SK-N-SH (cell line): ENCODE measurements around the gene GJA5. TPM values are rescaled to one million over a fixed set of nuclear protein-coding genes. Genes with fewer than 3 reads are reported as not detected.

Experiments
- CTCF ChIA-PET: fragments of 300-600, 350-600 bp; formaldehyde crosslinking; extraction: SDS; loops from one replicate; lab custom pipeline; 2021; lab: Yijun Ruan, JAX
- POLR2A ChIA-PET: fragments of 350-600 bp; sonication (Branson Sonifier 250); formaldehyde crosslinking; extraction: SDS; loops from one replicate; lab custom pipeline; 2020; ENCODE audit warnings: antibody characterized with exemption, inconsistent platforms; lab: Yijun Ruan, JAX
- DNase-seq: peaks from one replicate; pipeline ENCODE4 v3.0.0; 2012
- H2AFZ ChIP-seq: fragments of 200-600 bp; sonication (generic); 2 replicates; pipeline ENCODE4 v1.8.1; 2016; ENCODE audit warnings: antibody characterized with exemption, mild to moderate bottlenecking, low read depth
- H3F3A ChIP-seq: fragments of 200-600 bp; sonication (generic); replicated peaks from 2 replicates; pipeline ENCODE3; 2016; ENCODE audit warnings: antibody characterized with exemption, mild to moderate bottlenecking; ENCODE audit not compliant: insufficient read depth
- H3K27ac ChIP-seq, 2 experiments: fragments of 200-500 bp in 1 of 2; fragments of 200-600 bp in 1 of 2; sonication (Bioruptor generic) in 1 of 2; sonication (generic), shearing (Covaris generic) in 1 of 2; 2 replicates each; pipeline versions ENCODE4 v1.5.1 to v1.6.1; 2014 to 2016; ENCODE audit warnings: low read depth in 2 of 2, inconsistent platforms in 1 of 2, low read length in 1 of 2, mild to moderate bottlenecking in 1 of 2, mixed read lengths in 1 of 2
- H3K27me3 ChIP-seq: fragments of 200-600 bp; sonication (generic), shearing (Covaris generic); 2 replicates; pipeline ENCODE4 v1.6.1; 2016; ENCODE audit warnings: mixed run types; ENCODE audit not compliant: insufficient read depth
- H3K36me3 ChIP-seq, 2 experiments: fragments of 200-500 bp in 1 of 2; fragments of 200-600 bp in 1 of 2; sonication (Bioruptor generic) in 1 of 2; sonication (generic) in 1 of 2; replicated peaks in 1 of 2; 2 replicates each; pipeline versions ENCODE3 to v1.5.1; 2014 to 2016; ENCODE audit warnings: low read length in 1 of 2, mild to moderate bottlenecking in 1 of 2; ENCODE audit not compliant: insufficient read depth in 2 of 2, control insufficient read depth in 1 of 2
- H3K4me1 ChIP-seq, 2 experiments: fragments of 200-500 bp in 1 of 2; fragments of 200-600 bp in 1 of 2; sonication (Bioruptor generic) in 1 of 2; sonication (generic), shearing (Covaris generic) in 1 of 2; 2 replicates each; pipeline versions ENCODE4 v1.5.1 to v1.6.1; 2014 to 2016; ENCODE audit warnings: low read depth in 1 of 2, low read length in 1 of 2, mixed run types in 1 of 2; ENCODE audit not compliant: insufficient read depth in 2 of 2, control insufficient read depth in 1 of 2
- H3K4me2 ChIP-seq: fragments of 200-600 bp; sonication (generic), shearing (Covaris generic); 2 replicates; pipeline ENCODE4 v1.6.1; 2017; ENCODE audit warnings: mixed run types
- H3K4me3 ChIP-seq, 2 experiments: fragments of 200-500 bp in 1 of 2; fragments of 200-600 bp in 1 of 2; sonication (Bioruptor generic) in 1 of 2; sonication (generic), shearing (Covaris generic) in 1 of 2; 2 replicates each; pipeline versions ENCODE4 v1.5.1 to v1.8.1; 2014 to 2016; ENCODE audit warnings: low read depth in 2 of 2, inconsistent platforms in 1 of 2, low read length in 1 of 2, mild to moderate bottlenecking in 1 of 2, mixed read lengths in 1 of 2, moderate library complexity in 1 of 2
- H3K79me2 ChIP-seq: fragments of 200-600 bp; sonication (generic); 2 replicates; pipeline ENCODE4 v1.8.1; 2017; ENCODE audit warnings: mild to moderate bottlenecking; ENCODE audit not compliant: insufficient read depth
- H3K9ac ChIP-seq: fragments of 200-600 bp; sonication (generic); 2 replicates; pipeline ENCODE4 v1.6.1; 2017; ENCODE audit warnings: mixed run types
- H3K9me2 ChIP-seq: fragments of 200-600 bp; sonication (generic); 2 replicates; pipeline ENCODE4 v1.6.1; 2017; ENCODE audit warnings: mixed run types
- H3K9me3 ChIP-seq: fragments of 200-600 bp; sonication (generic); 2 replicates; pipeline ENCODE4 v1.6.1; 2017; ENCODE audit warnings: mixed run types, mild to moderate bottlenecking, moderate library complexity
- H4K20me1 ChIP-seq: fragments of 200-600 bp; sonication (generic); 2 replicates; pipeline ENCODE4 v1.6.1; 2017; ENCODE audit warnings: mild to moderate bottlenecking, mixed run types; ENCODE audit not compliant: insufficient read depth
- ELF1 ChIP-seq: IDR thresholded peaks from 2 replicates; pipeline ENCODE4 v1.4.0; 2012
- EZH2phosphoT487 ChIP-seq: fragments of 200-600 bp; sonication (generic); IDR thresholded peaks from 2 replicates; pipeline ENCODE4 v1.6.1; 2017; ENCODE audit warnings: low read depth, mixed run types, mild to moderate bottlenecking, antibody characterized with exemption, moderate library complexity, borderline replicate concordance
- FOSL2 ChIP-seq: IDR thresholded peaks from 2 replicates; pipeline ENCODE4 v1.4.0; 2012; ENCODE audit warnings: low read depth, mild to moderate bottlenecking, moderate library complexity, borderline replicate concordance
- MEF2A ChIP-seq: IDR thresholded peaks from 2 replicates; pipeline ENCODE4 v1.4.0; 2012; ENCODE audit warnings: low read depth, borderline replicate concordance
- NRF1 ChIP-seq: IDR thresholded peaks from 2 replicates; pipeline ENCODE4 v1.6.1; 2012; ENCODE audit warnings: low read depth, mild to moderate bottlenecking, low read length
- POLR2AphosphoS5 ChIP-seq: IDR thresholded peaks from 2 replicates; pipeline ENCODE4 v1.6.1; 2012; ENCODE audit warnings: low read depth, low read length
- RFX5 ChIP-seq: IDR thresholded peaks from 2 replicates; pipeline ENCODE4 v1.6.1; 2012; ENCODE audit warnings: mild to moderate bottlenecking, improper control_type of control experiment, low read length
- TAF1 ChIP-seq: IDR thresholded peaks from 2 replicates; pipeline ENCODE4 v1.6.1; 2012; ENCODE audit warnings: low read depth, mild to moderate bottlenecking, low read length, moderate library complexity, borderline replicate concordance
- WGBS: methylation state at CpG from one replicate; pipeline ENCODE4 v1.1.6; 2017; ENCODE audit warnings: low lambda C conversion rate; 5-methylcytosine and 5-hydroxymethylcytosine counted together
- polyA plus RNA-seq, 3 experiments: library from polyadenylated mRNA; depleted of rRNA; stranded (reverse); fragments of >200 nt; gene quantifications; 2 replicates each; pipeline ENCODE4 v1.2.3, GENCODE V29; 2012
- TF ChIP-seq, protein P1 (sequence below): fragments of 150-350 bp; IDR thresholded peaks from 2 replicates; pipeline ENCODE4 v1.6.1; 2016; ENCODE audit warnings: mild to moderate bottlenecking, low read depth, low read length
- TF ChIP-seq, protein P2 (sequence below): fragments of 200-600 bp; sonication (generic); IDR thresholded peaks from 2 replicates; pipeline ENCODE4 v1.6.1; 2017; ENCODE audit warnings: antibody characterized with exemption, mild to moderate bottlenecking, moderate library complexity
- TF ChIP-seq, protein P3 (sequence below): fragments of 150-350 bp; IDR thresholded peaks from 2 replicates; pipeline ENCODE4 v1.6.1; 2017; ENCODE audit warnings: antibody characterized with exemption, low read length, low read depth, borderline replicate concordance

GJA5 gene
- polyA plus RNA-seq, 1 of the 3 experiments (the other 2 are of a cell fraction): not detected

DNA sequence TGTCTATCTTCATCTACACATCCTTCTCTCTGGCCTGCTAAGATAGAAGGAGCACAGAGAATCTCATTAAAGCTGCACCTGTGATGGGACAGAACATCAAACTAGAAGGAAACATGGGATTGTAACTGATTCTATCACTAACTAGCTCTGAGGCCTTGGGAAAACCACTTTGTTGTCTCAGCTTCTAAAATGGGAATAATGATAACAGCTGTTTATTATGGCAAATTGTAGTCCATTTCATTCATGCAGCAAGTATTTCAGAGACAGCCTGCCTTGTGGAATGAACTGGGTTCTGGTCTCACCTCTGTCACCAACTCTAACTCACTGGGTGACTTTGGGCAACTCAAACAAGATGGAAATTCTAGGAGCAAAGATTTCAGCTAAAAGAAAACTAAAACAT is 12.4 kb downstream of the GJA5 start:
- Histone ChIP-seq H3K4me2 (no peak overlapping the region), H3K36me3 (no peaks in the 10 kb centered on the region), H3K27me3 (peaks cover 7% of the 10 kb centered on the region; the same call in 1 of the 2 replicates), H3K9me2 (no peaks in the 10 kb centered on the region), H3K4me3 (no peak overlapping the region), H3K4me1 (no peaks in the 10 kb centered on the region), H4K20me1 (no peaks in the 10 kb centered on the region), H3K9me3 (no peaks in the 10 kb centered on the region), H3K9ac (no peak overlapping the region), H2AFZ (no peak overlapping the region), H3K79me2 (no peaks in the 10 kb centered on the region), H3F3A (no peaks in the 10 kb centered on the region), H3K27ac (no peak overlapping the region)
- ChIA-PET CTCF (interaction anchor here (0.8 kb wide), 1 partner anchor 107 kb away, joined by 3 read pairs; no protein-coding TSS in a partner anchor), POLR2A (no interaction called here)
- TF ChIP-seq POLR2AphosphoS5: no peak
- TF ChIP-seq FOSL2: no peak
- TF ChIP-seq, protein P1, sequence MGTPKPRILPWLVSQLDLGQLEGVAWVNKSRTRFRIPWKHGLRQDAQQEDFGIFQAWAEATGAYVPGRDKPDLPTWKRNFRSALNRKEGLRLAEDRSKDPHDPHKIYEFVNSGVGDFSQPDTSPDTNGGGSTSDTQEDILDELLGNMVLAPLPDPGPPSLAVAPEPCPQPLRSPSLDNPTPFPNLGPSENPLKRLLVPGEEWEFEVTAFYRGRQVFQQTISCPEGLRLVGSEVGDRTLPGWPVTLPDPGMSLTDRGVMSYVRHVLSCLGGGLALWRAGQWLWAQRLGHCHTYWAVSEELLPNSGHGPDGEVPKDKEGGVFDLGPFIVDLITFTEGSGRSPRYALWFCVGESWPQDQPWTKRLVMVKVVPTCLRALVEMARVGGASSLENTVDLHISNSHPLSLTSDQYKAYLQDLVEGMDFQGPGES: no peak
- TF ChIP-seq ELF1: no peak
- no peak for TF ChIP-seq TAF1
- no peak for TF ChIP-seq EZH2phosphoT487
- TF ChIP-seq, protein P2, sequence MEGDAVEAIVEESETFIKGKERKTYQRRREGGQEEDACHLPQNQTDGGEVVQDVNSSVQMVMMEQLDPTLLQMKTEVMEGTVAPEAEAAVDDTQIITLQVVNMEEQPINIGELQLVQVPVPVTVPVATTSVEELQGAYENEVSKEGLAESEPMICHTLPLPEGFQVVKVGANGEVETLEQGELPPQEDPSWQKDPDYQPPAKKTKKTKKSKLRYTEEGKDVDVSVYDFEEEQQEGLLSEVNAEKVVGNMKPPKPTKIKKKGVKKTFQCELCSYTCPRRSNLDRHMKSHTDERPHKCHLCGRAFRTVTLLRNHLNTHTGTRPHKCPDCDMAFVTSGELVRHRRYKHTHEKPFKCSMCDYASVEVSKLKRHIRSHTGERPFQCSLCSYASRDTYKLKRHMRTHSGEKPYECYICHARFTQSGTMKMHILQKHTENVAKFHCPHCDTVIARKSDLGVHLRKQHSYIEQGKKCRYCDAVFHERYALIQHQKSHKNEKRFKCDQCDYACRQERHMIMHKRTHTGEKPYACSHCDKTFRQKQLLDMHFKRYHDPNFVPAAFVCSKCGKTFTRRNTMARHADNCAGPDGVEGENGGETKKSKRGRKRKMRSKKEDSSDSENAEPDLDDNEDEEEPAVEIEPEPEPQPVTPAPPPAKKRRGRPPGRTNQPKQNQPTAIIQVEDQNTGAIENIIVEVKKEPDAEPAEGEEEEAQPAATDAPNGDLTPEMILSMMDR: no peak
- TF ChIP-seq MEF2A: no peak
- DNase-seq: no peak

DNA sequence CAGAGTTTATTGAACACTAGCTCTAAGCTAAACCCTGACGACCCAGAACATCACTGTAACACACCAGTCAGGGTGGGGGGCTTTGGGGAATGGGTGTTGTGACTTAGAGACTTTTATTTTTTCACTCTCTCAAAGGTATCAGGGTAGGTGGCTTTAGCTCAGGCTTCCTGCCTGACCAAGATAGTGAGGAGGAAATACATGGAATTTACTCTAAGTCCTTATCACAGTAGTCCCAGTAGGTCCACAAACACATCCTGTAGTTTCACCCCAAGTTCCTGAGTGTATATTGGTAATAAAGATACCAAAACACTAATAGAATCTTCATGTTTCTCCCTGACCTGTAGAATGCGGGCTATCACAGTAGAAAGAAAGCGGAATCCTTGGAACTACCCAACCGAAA is 15.1 kb downstream of the GJA5 start:
- ChIA-PET POLR2A (no interaction called here), CTCF (no interaction called here)

More for the DNA sequence above, 15.1 kb downstream of the GJA5 start:
- no peak overlapping the region for H3K27ac ChIP-seq
- no peak for DNase-seq
- no peaks in the 10 kb centered on the region for H3K4me1 ChIP-seq
- no peaks in the 10 kb centered on the region for H3K36me3 ChIP-seq
- TF ChIP-seq MEF2A: no peak
- TF ChIP-seq, protein P3, sequence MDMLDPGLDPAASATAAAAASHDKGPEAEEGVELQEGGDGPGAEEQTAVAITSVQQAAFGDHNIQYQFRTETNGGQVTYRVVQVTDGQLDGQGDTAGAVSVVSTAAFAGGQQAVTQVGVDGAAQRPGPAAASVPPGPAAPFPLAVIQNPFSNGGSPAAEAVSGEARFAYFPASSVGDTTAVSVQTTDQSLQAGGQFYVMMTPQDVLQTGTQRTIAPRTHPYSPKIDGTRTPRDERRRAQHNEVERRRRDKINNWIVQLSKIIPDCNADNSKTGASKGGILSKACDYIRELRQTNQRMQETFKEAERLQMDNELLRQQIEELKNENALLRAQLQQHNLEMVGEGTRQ: no peak
- no peak for TF ChIP-seq NRF1
- no peak for TF ChIP-seq RFX5
- H3K9ac ChIP-seq: no peak overlapping the region
- no peak overlapping the region for H2AFZ ChIP-seq
- no peaks in the 10 kb centered on the region for H3K79me2 ChIP-seq
- H3K9me3 ChIP-seq: no peaks in the 10 kb centered on the region
- H3F3A ChIP-seq: no peaks in the 10 kb centered on the region
- no peak overlapping the region for H3K4me2 ChIP-seq
- no peaks in the 10 kb centered on the region for H3K9me2 ChIP-seq
- no peaks in the 10 kb centered on the region for H3K27me3 ChIP-seq
- no peaks in the 10 kb centered on the region for H4K20me1 ChIP-seq
- WGBS: 14% methylated on average over 4 of the region's 4 CpGs
- no peak overlapping the region for H3K4me3 ChIP-seq
